ENCODE results near the gene SCMH1. TPM values are rescaled to one million over a fixed set of nuclear protein-coding genes. Genes with fewer than 3 reads are reported as not detected.
A peak's percentile ranks its signal among the peaks of the same experiment; 100 is the strongest.

SCMH1 gene
- total and polyA plus RNA-seq, 4 donors, result 6.6 to 12.8 (median 10.5) TPM

GRCh38 chr1:40986956-40987355, 255.2 kb downstream of the SCMH1 start:
- Histone ChIP-seq H3K9ac (ENCODE audit: low read depth in 1 of 2, low read length in 2 of 2) (no peak overlapping the region), H3K9me3 (ENCODE audit: control insufficient read depth in 4 of 4, low read length in 3 of 4) (no peaks in the 10 kb centered on the region), H3K27ac (ENCODE audit: low read depth in 1 of 2, low read length in 2 of 2) (peak overlapping the region; percentile 83 to 84), H3K4me1 (ENCODE audit: control insufficient read depth in 4 of 4, insufficient read depth in 4 of 4, low read length in 3 of 4) (peaks cover 15 to 62% (median 38%) of the 10 kb centered on the region in 4 donors), H3K4me3 (ENCODE audit: low read depth in 1 of 3, low read length in 3 of 3) (no peak overlapping the region), H3K36me3 (ENCODE audit: control insufficient read depth in 4 of 4, insufficient read depth in 3 of 4, low read depth in 1 of 4, low read length in 3 of 4) (peaks cover 3 to 13% (median 7%) of the 10 kb centered on the region in 4 donors), H3K27me3 (ENCODE audit: control insufficient read depth in 4 of 4, insufficient read depth in 4 of 4, low read length in 3 of 4) (no peaks in the 10 kb centered on the region)
- TF ChIP-seq SP1 (IDR thresholded peaks at IDR 0.05) (no peak), GABPA (IDR thresholded peaks at IDR 0.05 in 1 of 2, conservative IDR thresholded peaks at IDR 0.05 in 1 of 2) (no peak), JUND (IDR thresholded peaks at IDR 0.05) (no peak), MAX (IDR thresholded peaks at IDR 0.05) (no peak), CTCF (IDR thresholded peaks at IDR 0.05; ENCODE audit: low read depth, low read length, missing input control) (no peak), YY1 (IDR thresholded peaks at IDR 0.05) (no peak), REST (IDR thresholded peaks at IDR 0.05) (no peak), NR2F2 (IDR thresholded peaks at IDR 0.05) (no peak), HNF4A (conservative IDR thresholded peaks at IDR 0.05) (no peak), EGR1 (IDR thresholded peaks at IDR 0.05; ENCODE audit: low read depth in 2 of 2) (no peak)
- TF ChIP-seq, protein P1, sequence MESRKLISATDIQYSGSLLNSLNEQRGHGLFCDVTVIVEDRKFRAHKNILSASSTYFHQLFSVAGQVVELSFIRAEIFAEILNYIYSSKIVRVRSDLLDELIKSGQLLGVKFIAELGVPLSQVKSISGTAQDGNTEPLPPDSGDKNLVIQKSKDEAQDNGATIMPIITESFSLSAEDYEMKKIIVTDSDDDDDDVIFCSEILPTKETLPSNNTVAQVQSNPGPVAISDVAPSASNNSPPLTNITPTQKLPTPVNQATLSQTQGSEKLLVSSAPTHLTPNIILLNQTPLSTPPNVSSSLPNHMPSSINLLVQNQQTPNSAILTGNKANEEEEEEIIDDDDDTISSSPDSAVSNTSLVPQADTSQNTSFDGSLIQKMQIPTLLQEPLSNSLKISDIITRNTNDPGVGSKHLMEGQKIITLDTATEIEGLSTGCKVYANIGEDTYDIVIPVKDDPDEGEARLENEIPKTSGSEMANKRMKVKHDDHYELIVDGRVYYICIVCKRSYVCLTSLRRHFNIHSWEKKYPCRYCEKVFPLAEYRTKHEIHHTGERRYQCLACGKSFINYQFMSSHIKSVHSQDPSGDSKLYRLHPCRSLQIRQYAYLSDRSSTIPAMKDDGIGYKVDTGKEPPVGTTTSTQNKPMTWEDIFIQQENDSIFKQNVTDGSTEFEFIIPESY (IDR thresholded peaks at IDR 0.05), result no peak
- DNase-seq (ENCODE audit: low spot score), result no peak
- 41% methylated on average over 3 of the region's 3 CpGs for WGBS

DNA sequence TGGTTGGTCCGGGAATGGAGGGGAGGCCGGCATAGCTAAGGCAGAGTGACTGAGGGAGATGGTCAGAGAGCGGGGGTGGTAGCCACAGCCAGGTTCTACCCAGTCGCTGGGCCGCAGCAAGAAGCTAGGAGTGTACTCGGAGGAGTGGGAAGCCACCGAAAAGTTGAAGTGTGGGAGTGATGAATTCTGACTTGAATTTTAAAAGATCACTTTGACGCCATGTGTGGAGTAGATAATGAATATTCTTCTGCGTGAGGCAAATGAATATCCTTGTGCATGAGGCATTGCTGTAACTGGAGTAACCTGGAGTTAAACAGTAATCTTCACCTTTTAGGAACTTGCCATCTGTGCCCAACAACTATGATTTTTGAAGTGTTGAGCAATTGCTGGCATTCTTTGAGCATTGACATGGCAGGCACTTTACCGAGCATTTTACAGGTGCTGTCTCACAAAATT, 255.8 kb downstream of the SCMH1 start:
- H3K36me3 ChIP-seq (ENCODE audit: control insufficient read depth in 4 of 4, insufficient read depth in 3 of 4, low read depth in 1 of 4, low read length in 3 of 4), result peaks cover 0 to 7% (median 2%) of the 10 kb centered on the region in 4 donors
- H3K27ac ChIP-seq (ENCODE audit: low read depth in 1 of 2, low read length in 2 of 2), result peak overlapping the region; percentile 83 to 84
- H3K4me1 ChIP-seq (ENCODE audit: control insufficient read depth in 4 of 4, insufficient read depth in 4 of 4, low read length in 3 of 4), result peaks cover 15 to 58% (median 42%) of the 10 kb centered on the region in 4 donors
- H3K4me3 ChIP-seq (ENCODE audit: low read depth in 1 of 3, low read length in 3 of 3), result peak overlapping the region in 1 of 3 donors; percentile 7
- H3K9ac ChIP-seq (ENCODE audit: low read depth in 1 of 2, low read length in 2 of 2), result no peak overlapping the region
- H3K9me3 ChIP-seq (ENCODE audit: control insufficient read depth in 4 of 4, low read length in 3 of 4), result no peaks in the 10 kb centered on the region
- H3K27me3 ChIP-seq (ENCODE audit: control insufficient read depth in 4 of 4, insufficient read depth in 4 of 4, low read length in 3 of 4), result no peaks in the 10 kb centered on the region
- WGBS, result 77% methylated on average over 10 of the region's 10 CpGs
- DNase-seq (ENCODE audit: low spot score), result no peak
- TF ChIP-seq RXRA (IDR thresholded peaks at IDR 0.05) (peak; percentile 69 to 79), FOXA1 (IDR thresholded peaks at IDR 0.05) (no peak), CTCF (IDR thresholded peaks at IDR 0.05; ENCODE audit: low read depth, low read length, missing input control) (no peak), GABPA (IDR thresholded peaks at IDR 0.05 in 1 of 2, conservative IDR thresholded peaks at IDR 0.05 in 1 of 2) (no peak), MAX (IDR thresholded peaks at IDR 0.05) (peak; percentile 30), YY1 (IDR thresholded peaks at IDR 0.05) (peak; percentile 38), JUND (IDR thresholded peaks at IDR 0.05) (peak in 1 of 2 donors; percentile 21), FOXA2 (IDR thresholded peaks at IDR 0.05) (no peak), REST (IDR thresholded peaks at IDR 0.05) (no peak)
- TF ChIP-seq, protein P2, sequence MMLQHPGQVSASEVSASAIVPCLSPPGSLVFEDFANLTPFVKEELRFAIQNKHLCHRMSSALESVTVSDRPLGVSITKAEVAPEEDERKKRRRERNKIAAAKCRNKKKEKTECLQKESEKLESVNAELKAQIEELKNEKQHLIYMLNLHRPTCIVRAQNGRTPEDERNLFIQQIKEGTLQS (IDR thresholded peaks at IDR 0.05), result no peak
